CD4-positive, alpha-beta T cell treated with Interleukin-6 at 100 ng/mL for 8 hours (primary cell): ENCODE results near the gene ERFE.

Experiments used
- DNase-seq: peaks from one replicate; pipeline ENCODE4 v3.0.0-alpha.2; 2020; ENCODE audit warnings: mixed read lengths, low spot score

Gene ERFE

GRCh38 chr2:238139196-238140039, 19.4 kb upstream of the ERFE start:
- no peak for DNase-seq

- no peak for DNase-seq
Observed at GRCh38 chr2:238140040-238140439, 18.7 kb upstream of the ERFE start.

GRCh38 chr2:238140721-238141540, 17.8 kb upstream of the ERFE start:
- no peak for DNase-seq

GRCh38 chr2:238141541-238142318, 17.0 kb upstream of the ERFE start:
- no peak for DNase-seq

GRCh38 chr2:238142382-238143205, 16.2 kb upstream of the ERFE start:
- DNase-seq: no peak

GRCh38 chr2:238143239-238143951, 15.4 kb upstream of the ERFE start:
- no peak for DNase-seq

- DNase-seq: no peak
Observed at GRCh38 chr2:238144262-238144661, 14.5 kb upstream of the ERFE start.

- no peak for DNase-seq
Observed at GRCh38 chr2:238145046-238145445, 13.7 kb upstream of the ERFE start.

- no peak for DNase-seq
Observed at GRCh38 chr2:238145851-238146250, 12.9 kb upstream of the ERFE start.

GRCh38 chr2:238146884-238147544, 11.8 kb upstream of the ERFE start:
- no peak for DNase-seq

- DNase-seq: no peak
Observed at GRCh38 chr2:238148981-238149380, 9.8 kb upstream of the ERFE start.

GRCh38 chr2:238149841-238150572, 8.8 kb upstream of the ERFE start:
- no peak for DNase-seq

GRCh38 chr2:238150686-238151085, 8.1 kb upstream of the ERFE start:
- no peak for DNase-seq

- DNase-seq: no peak
Observed at GRCh38 chr2:238151205-238151604, 7.6 kb upstream of the ERFE start.

- DNase-seq: no peak
Observed at GRCh38 chr2:238151628-238152235, 7.0 kb upstream of the ERFE start.

GRCh38 chr2:238152771-238153688, 5.7 kb upstream of the ERFE start:
- DNase-seq: no peak

GRCh38 chr2:238154570-238154969, 4.2 kb upstream of the ERFE start:
- DNase-seq: no peak
